Smooth muscle cell (in vitro differentiated cells): Measurements from ENCODE around the gene ATP2A3. TPM values are rescaled to one million over a fixed set of nuclear protein-coding genes. Genes with fewer than 3 reads are reported as not detected.
A peak's percentile ranks its signal among the peaks of the same experiment; 100 is the strongest.

ENCODE experiments used
- DNase-seq: peaks from one replicate; lab custom pipeline; 2025; ENCODE audit not compliant: unreplicated experiment; lab: John Stamatoyannopoulos, UW
- H2AFZ ChIP-seq: fragments of 200-600 bp; sonication (generic); 2 replicates; pipeline ENCODE4 v1.6.0; 2016; ENCODE audit warnings: antibody characterized with exemption, low read depth, mild to moderate bottlenecking
- H3F3A ChIP-seq: fragments of 200-600 bp; sonication (generic); 2 replicates; pipeline ENCODE4 v1.6.0; 2017; ENCODE audit warnings: antibody characterized with exemption, low read depth
- H3K27ac ChIP-seq: fragments of 200-600 bp; sonication (generic); 2 replicates; pipeline ENCODE4 v1.5.1; 2016; ENCODE audit warnings: low read depth, mild to moderate bottlenecking
- H3K27me3 ChIP-seq: fragments of 200-600 bp; sonication (generic); 2 replicates; pipeline ENCODE4 v1.6.1; 2016; ENCODE audit warnings: low read depth, mild to moderate bottlenecking
- H3K36me3 ChIP-seq: fragments of 200-600 bp; sonication (generic); 2 replicates; pipeline ENCODE4 v1.5.1; 2016; ENCODE audit warnings: low read depth
- H3K4me1 ChIP-seq: fragments of 200-600 bp; sonication (generic); 2 replicates; pipeline ENCODE4 v1.5.1; 2016; ENCODE audit warnings: low read depth
- H3K4me2 ChIP-seq: fragments of 200-600 bp; sonication (generic); 2 replicates; pipeline ENCODE4 v1.6.0; 2016; ENCODE audit warnings: mild to moderate bottlenecking
- H3K4me3 ChIP-seq: fragments of 200-600 bp; sonication (generic); 2 replicates; pipeline ENCODE4 v1.5.1; 2016; ENCODE audit warnings: mild to moderate bottlenecking
- H3K79me2 ChIP-seq: fragments of 200-600 bp; sonication (generic); 2 replicates; pipeline ENCODE4 v1.6.0; 2016; ENCODE audit warnings: low read depth, mild to moderate bottlenecking
- H3K9ac ChIP-seq: fragments of 200-600 bp; sonication (generic); 2 replicates; pipeline ENCODE4 v1.6.0; 2016; ENCODE audit warnings: low read depth
- H3K9me3 ChIP-seq: fragments of 200-600 bp; sonication (generic); replicated peaks from 2 replicates; pipeline ENCODE4 v1.5.1; 2016; ENCODE audit warnings: low read depth
- H4K20me1 ChIP-seq: fragments of 200-600 bp; sonication (generic); 2 replicates; pipeline ENCODE4 v1.6.0; 2016; ENCODE audit warnings: low read depth
- CTCF ChIP-seq: fragments of 200-600 bp; sonication (generic); IDR thresholded peaks from 2 replicates; pipeline ENCODE4 v1.5.1; 2017; ENCODE audit warnings: borderline replicate concordance, mild to moderate bottlenecking, antibody characterized with exemption; ENCODE audit not compliant: insufficient read depth, poor library complexity, severe bottlenecking
- WGBS: methylation state at CpG from one replicate; pipeline ENCODE4 v1.1.7; 2016; ENCODE audit warnings: low lambda C conversion rate; 5-methylcytosine and 5-hydroxymethylcytosine counted together
- polyA plus RNA-seq: library from polyadenylated mRNA; unstranded; fragments of >200 nt; fragmentation: Nextera tagmentation; extraction: Ambion mirVana; gene quantifications from 2 replicates; pipeline ENCODE4 v1.2.1, GENCODE V29; 2016
- total RNA-seq: library from RNA; depleted of rRNA; stranded (reverse); fragments of >200 nt; gene quantifications from 2 replicates; pipeline ENCODE4 v1.2.3, GENCODE V29; 2014

Gene ATP2A3
- total and polyA plus RNA-seq, 2 experiments from 2014 or later, result 4.2 to 7.8 TPM

- no peak for TF ChIP-seq CTCF
- no peaks in the 10 kb centered on the region for H3K4me1 ChIP-seq
- no peaks in the 10 kb centered on the region for H3F3A ChIP-seq
- H3K9me3 ChIP-seq, result no peaks in the 10 kb centered on the region
- H3K27me3 ChIP-seq, result no peaks in the 10 kb centered on the region
- peak overlapping the region; percentile 86 for H3K4me2 ChIP-seq
- no peak overlapping the region for H2AFZ ChIP-seq
- no peaks in the 10 kb centered on the region for H3K36me3 ChIP-seq
- DNase-seq, result no peak
- no peak overlapping the region for H3K9ac ChIP-seq
- no peaks in the 10 kb centered on the region for H3K79me2 ChIP-seq
- H3K27ac ChIP-seq, result no peak overlapping the region
- no peak overlapping the region for H3K4me3 ChIP-seq
- 87% methylated on average over 20 of the region's 23 CpGs for WGBS
- H4K20me1 ChIP-seq, result no peaks in the 10 kb centered on the region
Observed at GRCh38 chr17:3943240-3943891, 20.9 kb downstream of the ATP2A3 start.

- no peak for TF ChIP-seq CTCF
- H3K9me3 ChIP-seq, result no peaks in the 10 kb centered on the region
- 96% methylated on average over 48 of the region's 48 CpGs for WGBS
Observed at GRCh38 chr17:3940965-3941698, 23.1 kb downstream of the ATP2A3 start.

GRCh38 chr17:3937359-3937758 lies 26.9 kb downstream of the ATP2A3 start:
- Histone ChIP-seq H3K79me2 (no peaks in the 10 kb centered on the region), H3K27ac (no peak overlapping the region), H3K9me3 (no peaks in the 10 kb centered on the region), H3K4me2 (no peak overlapping the region), H4K20me1 (no peaks in the 10 kb centered on the region), H3K27me3 (no peaks in the 10 kb centered on the region), H3K4me1 (no peaks in the 10 kb centered on the region), H2AFZ (no peak overlapping the region), H3K4me3 (no peak overlapping the region), H3F3A (no peaks in the 10 kb centered on the region), H3K36me3 (no peaks in the 10 kb centered on the region), H3K9ac (no peak overlapping the region)
- no peak for DNase-seq
- TF ChIP-seq CTCF, result no peak
- 95% methylated on average over 17 of the region's 17 CpGs for WGBS

More at GRCh38 chr17:3940965-3941698, 23.1 kb downstream of the ATP2A3 start:
- Histone ChIP-seq H3K4me1 (no peaks in the 10 kb centered on the region), H3K4me2 (no peak overlapping the region), H3K4me3 (no peak overlapping the region), H3K27me3 (no peaks in the 10 kb centered on the region), H3K27ac (no peak overlapping the region), H3K36me3 (no peaks in the 10 kb centered on the region), H4K20me1 (no peaks in the 10 kb centered on the region), H3K79me2 (no peaks in the 10 kb centered on the region), H3F3A (no peaks in the 10 kb centered on the region), H3K9ac (no peak overlapping the region), H2AFZ (no peak overlapping the region)
- DNase-seq, result no peak
